DND-41 (cell line): Measurements from ENCODE around the gene PYGM.

Experiments
- ATAC-seq: fragments of 200-7000 bp; cut with Tn5 transposase; 3 replicates; pipeline ENCODE4 v1.9.1; 2021; ENCODE audit warnings: low read depth; ENCODE audit not compliant: insufficient read depth
- DNase-seq: peaks from one replicate; pipeline ENCODE4 v3.0.0-alpha.2; 2020
- H2AFZ ChIP-seq: 2 replicates; pipeline ENCODE4 v1.6.0; 2012; ENCODE audit warnings: low read depth, low read length
- H3K27ac ChIP-seq: 2 replicates; pipeline ENCODE4 v1.5.1; 2012; ENCODE audit warnings: low read length, inconsistent platforms
- H3K27me3 ChIP-seq: fragments of 200-600 bp; sonication (generic); 2 replicates; pipeline ENCODE4 v1.6.0; 2012; ENCODE audit warnings: low read length, mild to moderate bottlenecking, inconsistent platforms; ENCODE audit not compliant: insufficient read depth, poor library complexity
- H3K36me3 ChIP-seq: 2 replicates; pipeline ENCODE4 v1.5.1; 2012; ENCODE audit warnings: low read length, inconsistent platforms; ENCODE audit not compliant: insufficient read depth
- H3K4me1 ChIP-seq: 2 replicates; pipeline ENCODE4 v1.5.1; 2012; ENCODE audit warnings: mild to moderate bottlenecking, low read length; ENCODE audit not compliant: insufficient read depth
- H3K4me2 ChIP-seq: 2 replicates; pipeline ENCODE4 v1.6.0; 2012; ENCODE audit warnings: mild to moderate bottlenecking, moderate library complexity, low read length, inconsistent platforms; ENCODE audit not compliant: insufficient read depth
- H3K4me3 ChIP-seq, 2 experiments: fragments of 200-600 bp in 1 of 2; shearing (Covaris generic) in 1 of 2; 2 replicates each; pipeline ENCODE4 v1.5.1; 2012 to 2016; ENCODE audit warnings: inconsistent platforms in 2 of 2, low read length in 2 of 2, mild to moderate bottlenecking in 2 of 2, low read depth in 1 of 2, moderate library complexity in 1 of 2
- H3K79me2 ChIP-seq: 2 replicates; pipeline ENCODE4 v1.6.0; 2012; ENCODE audit warnings: low read length, inconsistent platforms; ENCODE audit not compliant: insufficient read depth
- H3K9ac ChIP-seq: 2 replicates; pipeline ENCODE4 v1.6.0; 2012; ENCODE audit warnings: low read depth, mild to moderate bottlenecking, inconsistent platforms, low read length, moderate library complexity
- H3K9me3 ChIP-seq: 2 replicates; pipeline ENCODE4 v1.5.1; 2012; ENCODE audit warnings: low read length, moderate library complexity, mild to moderate bottlenecking, inconsistent platforms; ENCODE audit not compliant: insufficient read depth, severe bottlenecking
- H4K20me1 ChIP-seq: 2 replicates; pipeline ENCODE4 v1.6.0; 2012; ENCODE audit warnings: low read length; ENCODE audit not compliant: insufficient read depth
- CTCF ChIP-seq: IDR thresholded peaks from 2 replicates; pipeline ENCODE4 v1.5.1; 2012; ENCODE audit warnings: borderline replicate concordance, low read length, moderate library complexity, mild to moderate bottlenecking; ENCODE audit not compliant: poor library complexity, severe bottlenecking; ENCODE audit errors: extremely low read depth
- EZH2 ChIP-seq: IDR thresholded peaks from 3 replicates; pipeline ENCODE4 v1.6.1; 2012; ENCODE audit warnings: borderline replicate concordance, low read depth, mild to moderate bottlenecking, moderate library complexity, low read length, inconsistent platforms; ENCODE audit not compliant: severe bottlenecking

The PYGM gene

GRCh38 chr11:64753380-64754123 lies 6.2 kb downstream of the PYGM start:
- Histone ChIP-seq H3K4me3 (no peak overlapping the region), H3K4me2 (no peak overlapping the region), H3K79me2 (no peaks in the 10 kb centered on the region), H3K9ac (no peak overlapping the region), H3K27me3 (no peaks in the 10 kb centered on the region), H3K4me1 (no peaks in the 10 kb centered on the region), H4K20me1 (no peaks in the 10 kb centered on the region), H3K9me3 (no peaks in the 10 kb centered on the region), H2AFZ (no peak overlapping the region), H3K27ac (no peak overlapping the region), H3K36me3 (no peaks in the 10 kb centered on the region)
- TF ChIP-seq CTCF (no peak), EZH2 (no peak)
- ATAC-seq (no peak), DNase-seq (no peak)

- TF ChIP-seq EZH2, result no peak
- TF ChIP-seq CTCF, result no peak
Observed at GRCh38 chr11:64753019-64753379, 6.8 kb downstream of the PYGM start.

GRCh38 chr11:64752175-64752970 lies 7.4 kb downstream of the PYGM start:
- Histone ChIP-seq H3K36me3 (no peaks in the 10 kb centered on the region), H3K4me3 (no peak overlapping the region), H3K4me1 (no peaks in the 10 kb centered on the region), H3K4me2 (no peak overlapping the region), H3K27ac (no peak overlapping the region), H3K9me3 (no peaks in the 10 kb centered on the region), H4K20me1 (no peaks in the 10 kb centered on the region), H3K9ac (no peak overlapping the region), H2AFZ (no peak overlapping the region), H3K79me2 (no peaks in the 10 kb centered on the region), H3K27me3 (no peaks in the 10 kb centered on the region)
- TF ChIP-seq CTCF, result no peak
- no peak for TF ChIP-seq EZH2
- no peak for DNase-seq
- ATAC-seq, result no peak

More at GRCh38 chr11:64753019-64753379, 6.8 kb downstream of the PYGM start:
- Histone ChIP-seq H3K36me3 (no peaks in the 10 kb centered on the region), H4K20me1 (no peaks in the 10 kb centered on the region), H3K79me2 (no peaks in the 10 kb centered on the region), H3K27ac (no peak overlapping the region), H3K9ac (no peak overlapping the region), H3K4me3 (no peak overlapping the region), H3K4me2 (no peak overlapping the region), H3K27me3 (no peaks in the 10 kb centered on the region), H2AFZ (no peak overlapping the region), H3K9me3 (no peaks in the 10 kb centered on the region), H3K4me1 (no peaks in the 10 kb centered on the region)
- no peak for ATAC-seq
- no peak for DNase-seq
